ENCODE data around the gene KCNMB2.

The KCNMB2 gene

DNA sequence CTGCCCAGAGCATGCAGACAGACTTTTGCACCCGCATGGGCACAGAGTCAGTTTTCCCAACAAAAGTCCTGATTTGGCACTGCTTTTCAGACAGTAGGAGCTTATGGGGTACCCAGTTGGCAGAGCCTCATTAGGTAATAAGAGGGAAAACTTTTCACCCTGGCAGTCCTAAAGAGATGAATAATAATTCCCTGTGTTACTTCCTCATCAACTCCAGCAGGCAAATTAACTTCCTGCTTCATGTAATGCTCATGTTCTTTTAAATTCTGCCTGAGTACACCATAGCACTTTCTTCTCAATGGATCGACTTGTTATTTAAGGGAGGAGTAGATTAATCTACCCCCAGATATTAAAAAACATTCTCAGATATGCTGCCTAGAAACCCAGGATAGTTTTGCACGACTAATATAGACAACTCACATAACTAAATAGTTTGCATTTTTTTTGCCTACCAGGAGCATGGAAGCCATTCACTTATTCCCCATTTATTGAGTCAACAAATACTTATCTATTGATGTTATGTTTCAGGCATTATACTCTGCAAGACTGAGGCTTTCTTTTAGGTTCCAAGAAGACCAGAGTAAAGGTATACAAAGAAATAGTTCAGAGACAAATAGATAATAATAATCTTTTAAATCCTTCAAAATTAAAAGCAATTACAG, 214.5 kb downstream of the KCNMB2 start:
- no peak overlapping the region for H3K9ac ChIP-seq (ENCODE audit: low read depth, low read length, poor library complexity)
- H3K4ac ChIP-seq (ENCODE audit: low read length), result no peak overlapping the region
- no peaks in the 10 kb centered on the region for H3K4me1 ChIP-seq (ENCODE audit: control insufficient read depth in 2 of 2, insufficient read depth in 1 of 2, low read depth in 1 of 2, low read length in 2 of 2)
- H2BK15ac ChIP-seq (ENCODE audit: low read length), result no peak overlapping the region
- H3K9me3 ChIP-seq (replicated peaks in 1 of 2; ENCODE audit: control insufficient read depth in 2 of 2, insufficient read depth in 1 of 2, low read depth in 1 of 2, low read length in 2 of 2), result no peaks in the 10 kb centered on the region
- H3K79me1 ChIP-seq (ENCODE audit: low read depth, low read length), result no peaks in the 10 kb centered on the region
- H2BK5ac ChIP-seq (ENCODE audit: low read length), result no peak overlapping the region
- H2AK5ac ChIP-seq (ENCODE audit: low read depth, low read length), result no peak overlapping the region
- H3K14ac ChIP-seq (ENCODE audit: low read length), result no peak overlapping the region
- H2AFZ ChIP-seq (ENCODE audit: low read length), result no peak overlapping the region
- no peak overlapping the region for H4K8ac ChIP-seq (ENCODE audit: low read depth, low read length)
- DNase-seq (ENCODE audit: low spot score), result no peak
- H2BK12ac ChIP-seq (ENCODE audit: low read length), result no peak overlapping the region
- H3K27ac ChIP-seq (replicated peaks; ENCODE audit: low read length), result no peak overlapping the region
- no peak overlapping the region for H3K4me3 ChIP-seq (ENCODE audit: low read length in 2 of 2)
- H2BK120ac ChIP-seq (ENCODE audit: low read depth, low read length), result no peak overlapping the region
- H3K36me3 ChIP-seq (replicated peaks in 1 of 2; ENCODE audit: control insufficient read depth in 2 of 2, insufficient read depth in 2 of 2, low read length in 2 of 2), result no peaks in the 10 kb centered on the region
- H4K91ac ChIP-seq (ENCODE audit: low read depth, low read length, poor library complexity), result no peak overlapping the region
- no peak overlapping the region for H3K4me2 ChIP-seq (ENCODE audit: insufficient read depth, low read length, poor library complexity, severe bottlenecking)
- H3K27me3 ChIP-seq (ENCODE audit: control insufficient read depth in 3 of 3, insufficient read depth in 3 of 3, low read depth in 1 of 3, low read length in 3 of 3), result no peaks in the 10 kb centered on the region
- no peak overlapping the region for H3K23ac ChIP-seq (ENCODE audit: low read depth, low read length, poor library complexity)
- no CpG with 5 or more reads among the region's 3 CpGs for WGBS, 2 donors (ENCODE audit: extremely low coverage in 2 of 2, insufficient read length in 2 of 2, insufficient replicate concordance in 1 of 2)
- H3K18ac ChIP-seq (ENCODE audit: low read length), result no peak overlapping the region

DNA sequence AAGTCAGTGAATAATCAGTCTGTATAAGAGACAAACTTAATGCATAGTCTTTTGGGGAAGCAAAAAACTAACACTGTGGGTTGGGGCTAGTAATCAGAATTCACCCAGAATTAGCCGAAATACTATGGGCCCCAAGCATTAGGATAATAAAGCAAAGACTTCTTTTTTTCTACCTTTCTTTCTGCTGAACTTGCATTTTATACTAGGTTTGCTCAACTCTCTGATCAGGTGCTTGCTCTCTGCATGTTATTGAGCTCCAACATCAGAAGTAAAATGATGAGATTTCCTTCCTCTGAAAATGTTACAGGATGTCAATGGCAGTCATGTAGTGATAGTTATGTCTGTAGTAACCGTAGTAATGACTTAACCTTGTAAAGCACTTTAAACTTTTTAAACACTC, 216.6 kb downstream of the KCNMB2 start:
- Histone ChIP-seq H2BK12ac (ENCODE audit: low read length) (no peak overlapping the region), H3K4me3 (ENCODE audit: low read length in 2 of 2) (no peak overlapping the region), H2BK15ac (ENCODE audit: low read length) (no peak overlapping the region), H4K8ac (ENCODE audit: low read depth, low read length) (no peak overlapping the region), H3K9me3 (replicated peaks in 1 of 2; ENCODE audit: control insufficient read depth in 2 of 2, insufficient read depth in 1 of 2, low read depth in 1 of 2, low read length in 2 of 2) (no peaks in the 10 kb centered on the region), H3K4ac (ENCODE audit: low read length) (no peak overlapping the region), H3K23ac (ENCODE audit: low read depth, low read length, poor library complexity) (no peak overlapping the region), H2AFZ (ENCODE audit: low read length) (no peak overlapping the region), H4K91ac (ENCODE audit: low read depth, low read length, poor library complexity) (no peak overlapping the region), H3K4me2 (ENCODE audit: insufficient read depth, low read length, poor library complexity, severe bottlenecking) (no peak overlapping the region), H3K36me3 (replicated peaks in 1 of 2; ENCODE audit: control insufficient read depth in 2 of 2, insufficient read depth in 2 of 2, low read length in 2 of 2) (no peaks in the 10 kb centered on the region), H3K27ac (replicated peaks; ENCODE audit: low read length) (no peak overlapping the region), H3K9ac (ENCODE audit: low read depth, low read length, poor library complexity) (no peak overlapping the region), H3K18ac (ENCODE audit: low read length) (no peak overlapping the region), H3K79me1 (ENCODE audit: low read depth, low read length) (no peaks in the 10 kb centered on the region), H3K27me3 (ENCODE audit: control insufficient read depth in 3 of 3, insufficient read depth in 3 of 3, low read depth in 1 of 3, low read length in 3 of 3) (no peaks in the 10 kb centered on the region), H2BK5ac (ENCODE audit: low read length) (no peak overlapping the region), H2BK120ac (ENCODE audit: low read depth, low read length) (no peak overlapping the region), H2AK5ac (ENCODE audit: low read depth, low read length) (no peak overlapping the region), H3K14ac (ENCODE audit: low read length) (no peak overlapping the region), H3K4me1 (ENCODE audit: control insufficient read depth in 2 of 2, insufficient read depth in 1 of 2, low read depth in 1 of 2, low read length in 2 of 2) (no peaks in the 10 kb centered on the region)
- DNase-seq (ENCODE audit: low spot score), result no peak
- WGBS, 2 donors (ENCODE audit: extremely low coverage in 2 of 2, insufficient read length in 2 of 2, insufficient replicate concordance in 1 of 2), result no CpG with 5 or more reads among the region's 2 CpGs

DNA sequence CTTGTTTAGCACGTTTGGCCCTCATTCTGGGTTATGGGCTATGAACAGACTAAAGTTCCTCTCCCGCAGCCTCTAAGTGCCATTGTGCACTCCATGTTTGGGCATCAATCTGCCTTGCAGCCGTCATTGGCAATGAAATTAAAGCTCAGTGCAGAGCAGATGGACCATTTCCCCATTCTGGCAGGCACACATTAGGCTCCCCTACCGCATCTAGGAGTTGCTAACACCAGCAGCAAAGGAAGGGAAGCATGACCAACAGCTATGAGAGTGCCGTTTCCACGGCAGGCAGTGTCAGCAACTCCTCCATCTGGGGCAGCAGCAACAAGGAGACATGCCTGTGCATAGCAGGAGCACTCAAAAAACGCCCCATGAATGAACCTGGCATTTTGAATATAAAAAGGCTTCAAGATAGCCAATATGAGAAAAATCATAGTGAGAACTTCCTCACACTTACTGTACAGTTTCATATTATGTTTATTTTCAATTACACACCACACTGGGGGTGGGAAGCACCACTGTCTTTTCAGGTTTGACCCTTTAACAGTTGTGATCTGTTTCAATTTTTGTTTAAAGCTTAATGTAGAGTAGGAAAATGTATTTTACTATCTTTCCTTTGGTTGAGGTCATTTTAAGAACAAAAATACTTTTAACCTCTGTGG, 218.7 kb downstream of the KCNMB2 start:
- no peak for DNase-seq (ENCODE audit: low spot score)
- Histone ChIP-seq H3K36me3 (replicated peaks in 1 of 2; ENCODE audit: control insufficient read depth in 2 of 2, insufficient read depth in 2 of 2, low read length in 2 of 2) (no peaks in the 10 kb centered on the region), H3K4me3 (ENCODE audit: low read length in 2 of 2) (peak overlapping the region in 1 of 2 donors; percentile 65), H2BK12ac (ENCODE audit: low read length) (no peak overlapping the region), H2BK120ac (ENCODE audit: low read depth, low read length) (no peak overlapping the region), H2BK5ac (ENCODE audit: low read length) (no peak overlapping the region), H3K4ac (ENCODE audit: low read length) (no peak overlapping the region), H4K91ac (ENCODE audit: low read depth, low read length, poor library complexity) (no peak overlapping the region), H2AFZ (ENCODE audit: low read length) (no peak overlapping the region), H4K8ac (ENCODE audit: low read depth, low read length) (no peak overlapping the region), H3K79me1 (ENCODE audit: low read depth, low read length) (no peaks in the 10 kb centered on the region), H2BK15ac (ENCODE audit: low read length) (no peak overlapping the region), H2AK5ac (ENCODE audit: low read depth, low read length) (no peak overlapping the region), H3K23ac (ENCODE audit: low read depth, low read length, poor library complexity) (no peak overlapping the region), H3K14ac (ENCODE audit: low read length) (no peak overlapping the region), H3K9me3 (replicated peaks in 1 of 2; ENCODE audit: control insufficient read depth in 2 of 2, insufficient read depth in 1 of 2, low read depth in 1 of 2, low read length in 2 of 2) (no peaks in the 10 kb centered on the region), H3K9ac (ENCODE audit: low read depth, low read length, poor library complexity) (no peak overlapping the region), H3K4me1 (ENCODE audit: control insufficient read depth in 2 of 2, insufficient read depth in 1 of 2, low read depth in 1 of 2, low read length in 2 of 2) (no peaks in the 10 kb centered on the region), H3K18ac (ENCODE audit: low read length) (no peak overlapping the region), H3K27ac (replicated peaks; ENCODE audit: low read length) (no peak overlapping the region), H3K27me3 (ENCODE audit: control insufficient read depth in 3 of 3, insufficient read depth in 3 of 3, low read depth in 1 of 3, low read length in 3 of 3) (no peaks in the 10 kb centered on the region), H3K4me2 (ENCODE audit: insufficient read depth, low read length, poor library complexity, severe bottlenecking) (no peak overlapping the region)
- no CpG with 5 or more reads among the region's 7 CpGs for WGBS, 2 donors (ENCODE audit: extremely low coverage in 2 of 2, insufficient read length in 2 of 2, insufficient replicate concordance in 1 of 2)

DNA sequence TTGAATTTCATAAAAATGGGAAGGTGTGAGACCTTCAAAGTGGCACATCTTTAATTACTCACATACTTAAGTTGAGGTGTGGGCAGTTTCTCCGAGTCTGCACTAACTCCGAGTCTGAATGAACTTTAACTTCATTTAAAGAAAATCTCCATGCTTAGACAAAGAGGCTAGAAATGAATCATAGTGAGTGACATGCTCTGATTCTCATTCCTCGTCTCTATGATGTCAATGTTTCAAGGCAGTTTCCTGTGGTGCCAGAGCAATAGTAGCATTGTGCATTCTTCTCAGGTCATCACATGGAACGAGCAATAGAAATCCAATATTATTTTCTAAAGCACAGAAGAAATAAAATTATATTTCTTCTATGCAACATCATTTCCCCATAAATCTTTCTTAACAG, 224.8 kb downstream of the KCNMB2 start:
- H3K27ac ChIP-seq (replicated peaks; ENCODE audit: low read length), result no peak overlapping the region
- no peaks in the 10 kb centered on the region for H3K4me1 ChIP-seq (ENCODE audit: control insufficient read depth in 2 of 2, insufficient read depth in 1 of 2, low read depth in 1 of 2, low read length in 2 of 2)
- H3K79me1 ChIP-seq (ENCODE audit: low read depth, low read length), result no peaks in the 10 kb centered on the region
- no peak overlapping the region for H3K14ac ChIP-seq (ENCODE audit: low read length)
- no peaks in the 10 kb centered on the region for H3K9me3 ChIP-seq (replicated peaks in 1 of 2; ENCODE audit: control insufficient read depth in 2 of 2, insufficient read depth in 1 of 2, low read depth in 1 of 2, low read length in 2 of 2)
- no peaks in the 10 kb centered on the region for H3K27me3 ChIP-seq (ENCODE audit: control insufficient read depth in 3 of 3, insufficient read depth in 3 of 3, low read depth in 1 of 3, low read length in 3 of 3)
- no peaks in the 10 kb centered on the region for H3K36me3 ChIP-seq (replicated peaks in 1 of 2; ENCODE audit: control insufficient read depth in 2 of 2, insufficient read depth in 2 of 2, low read length in 2 of 2)
- H3K4me3 ChIP-seq (ENCODE audit: low read length in 2 of 2), result no peak overlapping the region
- H4K8ac ChIP-seq (ENCODE audit: low read depth, low read length), result no peak overlapping the region
- H2AK5ac ChIP-seq (ENCODE audit: low read depth, low read length), result no peak overlapping the region
- no peak overlapping the region for H3K4me2 ChIP-seq (ENCODE audit: insufficient read depth, low read length, poor library complexity, severe bottlenecking)
- H2BK15ac ChIP-seq (ENCODE audit: low read length), result no peak overlapping the region
- H2BK12ac ChIP-seq (ENCODE audit: low read length), result no peak overlapping the region
- no peak overlapping the region for H3K18ac ChIP-seq (ENCODE audit: low read length)
- no peak overlapping the region for H4K91ac ChIP-seq (ENCODE audit: low read depth, low read length, poor library complexity)
- H3K4ac ChIP-seq (ENCODE audit: low read length), result no peak overlapping the region
- no CpG with 5 or more reads among the region's 4 CpGs for WGBS, 2 donors (ENCODE audit: extremely low coverage in 2 of 2, insufficient read length in 2 of 2, insufficient replicate concordance in 1 of 2)
- DNase-seq (ENCODE audit: low spot score), result no peak
- no peak overlapping the region for H2BK5ac ChIP-seq (ENCODE audit: low read length)
- no peak overlapping the region for H2AFZ ChIP-seq (ENCODE audit: low read length)
- H3K9ac ChIP-seq (ENCODE audit: low read depth, low read length, poor library complexity), result no peak overlapping the region
- no peak overlapping the region for H2BK120ac ChIP-seq (ENCODE audit: low read depth, low read length)
- no peak overlapping the region for H3K23ac ChIP-seq (ENCODE audit: low read depth, low read length, poor library complexity)

Measured in neuronal stem cell (in vitro differentiated cells).